Astrocyte (in vitro differentiated cells and primary cell): ENCODE results near the gene ALAD. TPM values are rescaled to one million over a fixed set of nuclear protein-coding genes. Genes with fewer than 3 reads are reported as not detected.
"Not testable (repeated sequence)": the region's sequence is repeated elsewhere in the genome, so short reads cannot be mapped to it uniquely, and the experiment has no call there.

Source experiments
- DNase-seq: peaks from one replicate; pipeline ENCODE4 v3.0.0-alpha.2; 2010; ENCODE audit warnings: low read depth
- FAIRE-seq: peaks from 2 replicates; lab custom pipeline; 2011; peaks lifted over from hg19 to GRCh38; lab: Jason Lieb, UNC
- H2AFZ ChIP-seq: 2 replicates; pipeline ENCODE4 v1.6.0; 2012; ENCODE audit warnings: low read depth, low read length, inconsistent platforms
- H3K27ac ChIP-seq: 2 replicates; pipeline ENCODE4 v1.5.1; 2011; ENCODE audit warnings: low read depth, low read length, inconsistent platforms
- H3K27me3 ChIP-seq: 2 replicates; pipeline ENCODE4 v1.6.0; 2011; ENCODE audit warnings: low read length, inconsistent platforms; ENCODE audit not compliant: insufficient read depth
- H3K36me3 ChIP-seq: 2 replicates; pipeline ENCODE4 v1.5.1; 2011; ENCODE audit warnings: low read length, inconsistent platforms; ENCODE audit not compliant: insufficient read depth
- H3K4me1 ChIP-seq: 2 replicates; pipeline ENCODE4 v1.5.1; 2011; ENCODE audit warnings: low read length, inconsistent platforms; ENCODE audit not compliant: insufficient read depth
- H3K4me2 ChIP-seq: 2 replicates; pipeline ENCODE4 v1.6.0; 2012; ENCODE audit warnings: low read length, inconsistent platforms
- H3K4me3 ChIP-seq: 2 replicates; pipeline ENCODE4 v1.5.1; 2011; ENCODE audit warnings: low read depth, mild to moderate bottlenecking, low read length, inconsistent platforms; ENCODE audit not compliant: insufficient read depth
- H3K79me2 ChIP-seq: 2 replicates; pipeline ENCODE4 v1.6.0; 2012; ENCODE audit warnings: mild to moderate bottlenecking, low read length, inconsistent platforms; ENCODE audit not compliant: insufficient read depth
- H3K9ac ChIP-seq: 2 replicates; pipeline ENCODE4 v1.6.0; 2012; ENCODE audit warnings: mild to moderate bottlenecking, low read length, inconsistent platforms
- H3K9me3 ChIP-seq: 2 replicates; pipeline ENCODE4 v1.5.1; 2012; ENCODE audit warnings: low read depth, mild to moderate bottlenecking, low read length, inconsistent platforms; ENCODE audit not compliant: insufficient read depth
- H4K20me1 ChIP-seq: 2 replicates; pipeline ENCODE4 v1.6.0; 2012; ENCODE audit warnings: low read length, inconsistent platforms; ENCODE audit not compliant: insufficient read depth
- H3K27ac Mint-ChIP-seq: one replicate; pipeline ENCODE4 v1.8.0; 2021; ENCODE audit warnings: mild to moderate bottlenecking, mixed read lengths; ENCODE audit not compliant: unreplicated experiment
- H3K27me3 Mint-ChIP-seq: one replicate; pipeline ENCODE4 v1.8.0; 2021; ENCODE audit warnings: low read depth, mixed read lengths; ENCODE audit not compliant: unreplicated experiment
- H3K36me3 Mint-ChIP-seq: one replicate; pipeline ENCODE4 v1.8.0; 2021; ENCODE audit warnings: low read depth, mixed read lengths; ENCODE audit not compliant: unreplicated experiment
- H3K4me1 Mint-ChIP-seq: one replicate; pipeline ENCODE4 v1.8.0; 2021; ENCODE audit warnings: low read depth, mixed read lengths; ENCODE audit not compliant: unreplicated experiment
- H3K4me3 Mint-ChIP-seq: one replicate; pipeline ENCODE4 v1.8.0; 2021; ENCODE audit warnings: mild to moderate bottlenecking, moderate library complexity, mixed read lengths; ENCODE audit not compliant: unreplicated experiment
- H3K9me3 Mint-ChIP-seq: one replicate; pipeline ENCODE4 v1.8.0; 2021; ENCODE audit warnings: mild to moderate bottlenecking, mixed read lengths; ENCODE audit not compliant: unreplicated experiment
- CTCF ChIP-seq: IDR thresholded peaks from 2 replicates; pipeline ENCODE4 v1.5.1; 2011; ENCODE audit warnings: low read depth, mild to moderate bottlenecking, inconsistent platforms, low read length, moderate library complexity; ENCODE audit not compliant: insufficient read depth
- EZH2 ChIP-seq: IDR thresholded peaks from 2 replicates; pipeline ENCODE4 v1.6.1; 2012; ENCODE audit warnings: mild to moderate bottlenecking, low read length, inconsistent platforms; ENCODE audit not compliant: insufficient read depth
- total RNA-seq: library from RNA; stranded (reverse); gene quantifications from 2 replicates; pipeline ENCODE4 v1.2.1, GENCODE V29; 2021

ALAD gene
- total RNA-seq, 1 donor from 2014 or later: 20.7 TPM

DNA sequence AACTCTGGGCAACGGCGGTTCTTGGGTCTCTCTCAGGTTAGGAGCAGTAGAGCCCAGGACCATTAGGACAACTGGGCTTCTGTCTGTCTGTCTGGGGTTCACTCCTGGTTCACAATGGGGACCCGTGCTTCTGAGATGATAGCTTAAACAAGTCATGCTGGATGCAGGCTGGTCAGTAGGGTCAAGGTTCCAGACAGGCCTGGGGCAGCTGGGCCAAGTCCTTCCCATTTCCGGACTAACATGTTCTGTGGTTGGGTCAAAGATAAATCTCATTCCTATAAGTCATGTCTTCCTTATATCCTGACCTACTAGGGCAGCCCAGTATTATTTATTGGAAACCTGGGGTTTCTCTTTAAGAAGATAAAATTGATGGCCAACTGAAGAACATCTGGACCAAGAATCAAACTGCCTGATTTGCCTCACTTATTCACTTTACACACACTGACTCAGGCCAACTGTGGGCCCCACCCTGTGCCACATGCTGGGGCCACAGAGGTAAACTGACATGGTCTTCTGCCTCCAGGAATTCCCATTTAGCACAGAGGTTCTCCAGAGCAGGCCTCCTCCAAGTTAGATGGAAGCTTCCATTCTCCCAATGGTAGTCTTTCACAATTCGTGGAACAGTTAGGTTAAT lies 32.6 kb downstream of the ALAD start:
- Histone ChIP-seq H3K9ac (no peak overlapping the region), H3K4me3 (no peak overlapping the region), H3K27ac (no peak overlapping the region), H3K9me3 (no peaks in the 10 kb centered on the region), H3K4me1 (no peaks in the 10 kb centered on the region), H3K4me2 (no peak overlapping the region), H3K79me2 (no peaks in the 10 kb centered on the region), H4K20me1 (peaks cover 1% of the 10 kb centered on the region), H3K36me3 (no peaks in the 10 kb centered on the region), H2AFZ (no peak overlapping the region), H3K27me3 (no peaks in the 10 kb centered on the region)
- DNase-seq: no peak
- no peaks in the 10 kb centered on the region for H3K4me1 Mint-ChIP-seq
- H3K9me3 Mint-ChIP-seq: no peaks in the 10 kb centered on the region
- peaks cover 8% of the 10 kb centered on the region for H3K27me3 Mint-ChIP-seq
- no peak overlapping the region for H3K27ac Mint-ChIP-seq
- H3K4me3 Mint-ChIP-seq: no peak overlapping the region
- TF ChIP-seq CTCF: no peak
- no peak for TF ChIP-seq EZH2
- H3K36me3 Mint-ChIP-seq: no peaks in the 10 kb centered on the region
- FAIRE-seq: no peak

DNA sequence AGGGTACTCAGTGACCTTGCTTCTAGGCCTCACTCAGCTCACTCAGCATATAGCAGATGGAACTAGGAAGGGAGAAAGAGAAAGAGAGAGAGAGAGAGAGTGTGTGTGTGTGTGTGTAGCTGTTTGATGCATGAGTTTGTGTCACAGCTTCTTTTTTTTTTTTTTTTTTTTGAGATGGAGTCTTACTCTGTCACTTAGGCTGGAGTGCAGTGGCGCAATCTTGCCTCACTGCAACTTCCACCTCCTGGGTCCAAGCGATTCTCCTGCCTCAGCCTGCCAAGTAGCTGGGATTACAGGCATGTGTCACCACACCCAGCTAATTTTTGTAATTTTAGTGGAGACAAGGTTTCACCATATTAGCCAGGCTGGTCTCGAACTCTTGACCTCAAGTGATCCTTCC lies 35.4 kb downstream of the ALAD start:
- not testable (repeated sequence) for FAIRE-seq, H3K27me3 ChIP-seq, H3K27me3 Mint-ChIP-seq, H3K36me3 Mint-ChIP-seq, H3K9me3 ChIP-seq, H3K79me2 ChIP-seq, H3K27ac Mint-ChIP-seq, H4K20me1 ChIP-seq, H3K9ac ChIP-seq, H3K4me3 ChIP-seq, H3K4me3 Mint-ChIP-seq, DNase-seq, H3K4me2 ChIP-seq, H3K36me3 ChIP-seq, H3K4me1 ChIP-seq, H2AFZ ChIP-seq, H3K4me1 Mint-ChIP-seq, H3K9me3 Mint-ChIP-seq, H3K27ac ChIP-seq

GRCh38 chr9:113364951-113365350 lies 36.1 kb downstream of the ALAD start:
- Mint-ChIP-seq H3K9me3 (no peaks in the 10 kb centered on the region), H3K4me1 (peaks cover 4% of the 10 kb centered on the region), H3K36me3 (no peaks in the 10 kb centered on the region), H3K27ac (no peak overlapping the region), H3K27me3 (peaks cover 8% of the 10 kb centered on the region), H3K4me3 (no peak overlapping the region)
- H3K9me3 ChIP-seq: no peaks in the 10 kb centered on the region
- peaks cover 8% of the 10 kb centered on the region for H3K27me3 ChIP-seq
- no peak overlapping the region for H3K9ac ChIP-seq
- H4K20me1 ChIP-seq: no peaks in the 10 kb centered on the region
- TF ChIP-seq CTCF: no peak
- H3K4me3 ChIP-seq: no peak overlapping the region
- no peaks in the 10 kb centered on the region for H3K79me2 ChIP-seq
- no peaks in the 10 kb centered on the region for H3K36me3 ChIP-seq
- no peak overlapping the region for H2AFZ ChIP-seq
- no peak for DNase-seq
- peaks cover 4% of the 10 kb centered on the region for H3K4me1 ChIP-seq
- no peak for FAIRE-seq
- H3K4me2 ChIP-seq: no peak overlapping the region
- no peak overlapping the region for H3K27ac ChIP-seq
